Kidney capillary endothelial cell (primary cell): ENCODE results near the gene CD59.
"Not testable (repeated sequence)": the region's sequence is repeated elsewhere in the genome, so short reads cannot be mapped to it uniquely, and the experiment has no call there.

ENCODE experiments used
- DNase-seq: peaks from one replicate; pipeline ENCODE4 v3.0.0-alpha.2; 2018; ENCODE audit warnings: low spot score

CD59 gene

GRCh38 chr11:33742249-33742851 lies 6.1 kb upstream of the CD59 start:
- DNase-seq = peak; percentile 46

- no peak for DNase-seq
Observed at GRCh38 chr11:33741806-33742205, 5.6 kb upstream of the CD59 start.

- DNase-seq = no peak
Observed at GRCh38 chr11:33737362-33737821, 1.2 kb upstream of the CD59 start.

GRCh38 chr11:33735271-33736147 lies 714 bp downstream of the CD59 start:
- no peak for DNase-seq

GRCh38 chr11:33734441-33735270 lies 1.6 kb downstream of the CD59 start:
- no peak for DNase-seq

GRCh38 chr11:33733980-33734379 lies 2.2 kb downstream of the CD59 start:
- DNase-seq = no peak

- no peak for DNase-seq
Observed at GRCh38 chr11:33731723-33732531, 4.3 kb downstream of the CD59 start.

- DNase-seq = no peak
Observed at GRCh38 chr11:33730716-33731115, 5.5 kb downstream of the CD59 start.

- not testable (repeated sequence) for DNase-seq
Observed at GRCh38 chr11:33729072-33729664, 7.1 kb downstream of the CD59 start.

GRCh38 chr11:33727539-33727938 lies 8.7 kb downstream of the CD59 start:
- not testable (repeated sequence) for DNase-seq

GRCh38 chr11:33725496-33725895 lies 10.7 kb downstream of the CD59 start:
- no peak for DNase-seq

GRCh38 chr11:33724644-33725035 lies 11.6 kb downstream of the CD59 start:
- no peak for DNase-seq

GRCh38 chr11:33723238-33723881 lies 12.9 kb downstream of the CD59 start:
- DNase-seq = peak; percentile 98

GRCh38 chr11:33722590-33723234 lies 13.5 kb downstream of the CD59 start:
- DNase-seq = peak; percentile 75

GRCh38 chr11:33721984-33722383 lies 14.2 kb downstream of the CD59 start:
- DNase-seq = no peak

- DNase-seq = peak; percentile 90
Observed at GRCh38 chr11:33721426-33721825, 14.8 kb downstream of the CD59 start.

- DNase-seq = no peak
Observed at GRCh38 chr11:33719587-33719986, 16.6 kb downstream of the CD59 start.

- DNase-seq = no peak
Observed at GRCh38 chr11:33718440-33718839, 17.8 kb downstream of the CD59 start.

- no peak for DNase-seq
Observed at GRCh38 chr11:33716243-33716642, 20.0 kb downstream of the CD59 start.

- no peak for DNase-seq
Observed at GRCh38 chr11:33713856-33714398, 22.3 kb downstream of the CD59 start.
